Astrocyte of the cerebellum (primary cell): ENCODE results near the gene MTR.

Experiments
- DNase-seq: peaks from one replicate; pipeline ENCODE4 v3.0.0-alpha.2; 2011; ENCODE audit warnings: low read depth
- H3K4me3 ChIP-seq: 2 replicates; pipeline ENCODE4 v1.5.1; 2011; ENCODE audit warnings: mild to moderate bottlenecking, low read depth, low read length, moderate library complexity
- in situ Hi-C: cut with HindIII; loops from 2 replicates; pipeline ENCODE4 v1.10.0; 2017; ENCODE audit warnings: low sequenced_read_pairs
- TF ChIP-seq, protein P1 (sequence below): IDR thresholded peaks from 2 replicates; pipeline ENCODE4 v1.5.1; 2012; ENCODE audit warnings: low read length, low read depth, moderate library complexity, mild to moderate bottlenecking; ENCODE audit errors: missing control alignments

MTR gene

DNA sequence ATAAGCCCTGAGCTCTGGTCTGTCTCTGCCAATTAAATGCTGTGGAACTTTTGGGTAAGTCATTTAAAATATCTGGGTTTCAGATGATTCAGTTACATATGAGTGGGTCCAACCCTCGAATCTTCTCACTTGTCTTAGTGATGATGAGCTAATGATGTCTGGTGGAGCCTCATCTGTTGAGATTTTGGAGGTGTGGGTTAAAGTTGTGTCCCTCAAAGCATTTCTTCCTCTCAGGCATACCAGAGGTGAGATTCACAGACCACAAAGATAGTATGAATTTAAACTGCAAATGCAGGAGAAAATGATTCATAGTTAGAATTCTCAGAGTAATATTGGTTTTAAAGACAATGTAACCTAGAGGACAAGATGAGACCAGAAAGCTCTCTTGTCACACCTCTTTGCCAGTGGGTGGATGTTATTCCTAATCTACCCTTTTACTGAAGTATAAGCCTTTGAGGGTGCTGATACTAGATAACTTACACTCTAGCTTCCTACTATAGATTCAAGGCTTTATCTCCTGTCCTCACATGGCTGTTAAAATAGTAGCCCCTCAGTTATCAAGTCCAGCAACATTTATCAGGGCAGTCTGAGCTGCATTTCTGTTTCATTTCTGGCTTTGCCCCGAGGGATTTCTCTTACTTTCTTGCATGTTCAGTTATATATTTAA lies 118.4 kb downstream of the MTR start:
- TF ChIP-seq, protein P1, sequence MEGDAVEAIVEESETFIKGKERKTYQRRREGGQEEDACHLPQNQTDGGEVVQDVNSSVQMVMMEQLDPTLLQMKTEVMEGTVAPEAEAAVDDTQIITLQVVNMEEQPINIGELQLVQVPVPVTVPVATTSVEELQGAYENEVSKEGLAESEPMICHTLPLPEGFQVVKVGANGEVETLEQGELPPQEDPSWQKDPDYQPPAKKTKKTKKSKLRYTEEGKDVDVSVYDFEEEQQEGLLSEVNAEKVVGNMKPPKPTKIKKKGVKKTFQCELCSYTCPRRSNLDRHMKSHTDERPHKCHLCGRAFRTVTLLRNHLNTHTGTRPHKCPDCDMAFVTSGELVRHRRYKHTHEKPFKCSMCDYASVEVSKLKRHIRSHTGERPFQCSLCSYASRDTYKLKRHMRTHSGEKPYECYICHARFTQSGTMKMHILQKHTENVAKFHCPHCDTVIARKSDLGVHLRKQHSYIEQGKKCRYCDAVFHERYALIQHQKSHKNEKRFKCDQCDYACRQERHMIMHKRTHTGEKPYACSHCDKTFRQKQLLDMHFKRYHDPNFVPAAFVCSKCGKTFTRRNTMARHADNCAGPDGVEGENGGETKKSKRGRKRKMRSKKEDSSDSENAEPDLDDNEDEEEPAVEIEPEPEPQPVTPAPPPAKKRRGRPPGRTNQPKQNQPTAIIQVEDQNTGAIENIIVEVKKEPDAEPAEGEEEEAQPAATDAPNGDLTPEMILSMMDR = no peak
- DNase-seq = no peak
- in situ Hi-C loops = no loop called here
- H3K4me3 ChIP-seq = no peak overlapping the region

DNA sequence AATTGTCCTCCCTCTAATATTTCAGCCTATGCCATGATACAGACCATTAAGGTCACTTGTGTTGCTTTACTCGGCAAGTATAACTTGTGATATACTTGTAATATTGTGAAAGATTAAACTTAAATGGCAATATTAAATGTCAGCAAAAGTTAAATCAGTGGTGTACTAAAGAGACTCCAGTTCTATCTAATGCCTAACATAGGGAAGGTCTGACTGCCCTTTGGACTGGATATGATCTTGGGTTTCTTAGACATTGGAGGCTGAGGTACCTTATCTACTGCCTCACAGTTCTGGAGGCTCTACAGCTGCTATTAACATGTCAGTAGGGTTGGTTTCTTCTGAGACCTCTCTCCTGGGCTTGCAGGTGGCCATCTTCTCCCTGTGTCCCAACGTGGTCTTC lies 119.3 kb downstream of the MTR start:
- in situ Hi-C loops = no loop called here
- TF ChIP-seq, protein P1 = no peak
- no peak for DNase-seq
- no peak overlapping the region for H3K4me3 ChIP-seq

DNA sequence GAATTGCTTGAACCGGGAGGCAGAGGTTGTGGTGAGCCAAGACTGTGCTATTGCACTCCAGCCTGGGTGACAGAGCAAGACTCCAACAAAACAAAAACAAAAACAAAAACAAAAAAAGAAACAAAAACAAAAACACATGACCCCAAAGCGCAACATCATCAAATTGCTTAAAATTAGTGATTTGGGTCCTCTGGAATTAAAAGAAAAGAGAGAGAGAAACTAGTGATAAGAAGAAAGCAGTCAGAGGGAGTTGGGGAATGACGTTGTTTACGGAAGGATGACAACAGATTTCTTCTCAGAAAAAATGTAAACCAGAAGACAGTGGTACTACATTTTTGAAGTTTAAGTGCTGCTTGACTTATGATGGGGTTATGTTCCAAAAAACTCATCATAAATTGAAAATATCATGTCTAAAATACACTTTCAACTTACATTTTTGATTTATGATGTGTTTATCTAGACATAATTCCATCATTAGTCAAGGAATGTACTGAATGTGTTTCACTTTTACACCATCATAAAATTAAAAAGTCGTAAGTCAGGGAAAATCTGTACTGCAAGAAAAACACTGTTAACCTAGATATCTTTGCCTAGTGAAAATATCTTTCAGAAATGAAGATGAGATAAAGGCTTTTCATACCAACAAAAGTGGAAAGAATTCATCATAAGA lies 121.2 kb downstream of the MTR start:
- in situ Hi-C loops = no loop called here
- TF ChIP-seq, protein P1 = no peak
- DNase-seq = no peak
- H3K4me3 ChIP-seq = no peak overlapping the region

DNA sequence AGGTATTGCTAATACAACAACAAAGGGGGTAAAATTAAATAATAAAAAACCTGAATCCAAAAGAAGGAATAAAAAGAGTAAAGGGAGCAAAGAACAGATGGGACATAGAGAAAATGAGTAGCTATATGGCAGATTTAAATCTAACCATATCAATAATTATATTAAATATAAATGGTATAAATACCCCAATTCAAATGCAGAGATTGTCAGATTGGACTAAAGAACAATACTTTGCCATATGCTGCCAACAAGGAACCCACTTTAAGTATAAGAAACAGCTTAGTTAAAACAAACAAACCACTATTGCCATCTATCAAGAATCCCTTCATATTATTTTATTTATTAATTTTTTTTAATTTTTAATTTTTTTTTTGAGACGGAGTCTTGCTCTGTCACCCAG lies 122.4 kb downstream of the MTR start:
- in situ Hi-C loops = no loop called here
- no peak for DNase-seq
- TF ChIP-seq, protein P1 = no peak

DNA sequence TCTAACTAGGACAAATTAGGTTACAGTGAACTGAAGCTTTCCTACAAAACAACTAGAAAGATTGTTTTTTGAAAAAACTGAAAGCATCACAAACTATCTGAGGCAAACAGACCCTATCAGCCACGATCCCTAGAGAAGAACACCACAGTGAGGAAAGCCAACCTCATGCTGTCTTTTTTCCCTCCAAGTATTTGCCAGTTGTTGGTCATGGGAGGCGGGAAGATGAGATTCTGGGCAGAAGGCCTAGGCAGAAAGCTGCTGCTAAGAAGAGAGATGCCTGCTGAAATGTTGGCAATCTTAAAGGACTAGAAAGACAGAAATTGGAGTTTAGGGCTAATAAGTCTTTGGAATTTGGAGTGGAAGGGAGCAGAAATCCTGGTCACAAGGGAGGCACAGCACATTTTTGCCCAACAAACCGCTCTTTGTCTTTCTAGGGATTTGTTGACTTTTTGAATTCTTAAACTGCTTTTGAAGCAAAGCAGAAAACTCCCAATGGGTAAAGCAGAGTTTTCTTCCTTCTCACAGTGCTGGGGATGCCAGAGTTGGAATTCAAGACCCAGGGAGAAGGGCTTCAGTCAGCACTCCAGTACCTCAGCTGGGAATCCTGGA lies 125.3 kb downstream of the MTR start:
- TF ChIP-seq, protein P1 = no peak
- no peak overlapping the region for H3K4me3 ChIP-seq
- in situ Hi-C loops = no loop called here
- DNase-seq = no peak

More for the DNA sequence above, 122.4 kb downstream of the MTR start:
- no peak overlapping the region for H3K4me3 ChIP-seq

DNA sequence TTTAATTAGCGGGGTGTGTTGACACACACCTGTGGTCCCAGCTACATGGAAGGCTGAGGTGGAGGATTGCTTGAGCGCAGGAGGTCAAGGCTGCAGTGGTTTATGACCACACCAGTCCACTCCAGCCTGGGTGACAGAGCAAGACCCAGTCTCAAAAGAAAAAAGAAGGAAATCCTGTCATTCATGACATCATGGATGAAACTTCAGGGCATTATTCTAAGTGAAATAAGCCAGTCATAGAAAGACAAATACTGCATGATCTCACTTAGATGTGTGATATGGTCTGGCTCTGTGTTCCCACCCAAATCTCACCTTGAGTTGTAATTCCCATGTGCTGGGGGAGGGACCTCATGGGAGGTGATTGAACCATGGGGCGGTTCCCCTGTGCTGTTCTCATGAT lies 126.5 kb downstream of the MTR start:
- DNase-seq = no peak
- H3K4me3 ChIP-seq = no peak overlapping the region
- TF ChIP-seq, protein P1 = no peak
- in situ Hi-C loops = no loop called here
